Left lobe of liver (tissue), 2 donors: ENCODE results near the gene EDC4. TPM values are rescaled to one million over a fixed set of nuclear protein-coding genes. Genes with fewer than 3 reads are reported as not detected.
A peak's percentile ranks its signal among the peaks of the same experiment; 100 is the strongest.

Source experiments
- ATAC-seq: fragments of 200-7000 bp; cut with Tn5 transposase; one replicate; pipeline ENCODE4 v1.9.1; 2020; ENCODE audit warnings: mild to moderate bottlenecking, moderate library complexity
- DNase-seq: peaks from one replicate; pipeline ENCODE4 v3.0.0-alpha.2; 2020; ENCODE audit warnings: low spot score
- total RNA-seq: library from RNA; stranded (reverse); gene quantifications from one replicate; pipeline ENCODE4 v1.2.1, GENCODE V29; 2021
- donor health status: DM: no; HTN: no; CAD: no; lungs with moderate emphysema.
- donor health status: DM: no; HTN: yes; CAD: no.

EDC4 gene
- total RNA-seq, 1 donor from 2014 or later, result 22.1 TPM

DNA sequence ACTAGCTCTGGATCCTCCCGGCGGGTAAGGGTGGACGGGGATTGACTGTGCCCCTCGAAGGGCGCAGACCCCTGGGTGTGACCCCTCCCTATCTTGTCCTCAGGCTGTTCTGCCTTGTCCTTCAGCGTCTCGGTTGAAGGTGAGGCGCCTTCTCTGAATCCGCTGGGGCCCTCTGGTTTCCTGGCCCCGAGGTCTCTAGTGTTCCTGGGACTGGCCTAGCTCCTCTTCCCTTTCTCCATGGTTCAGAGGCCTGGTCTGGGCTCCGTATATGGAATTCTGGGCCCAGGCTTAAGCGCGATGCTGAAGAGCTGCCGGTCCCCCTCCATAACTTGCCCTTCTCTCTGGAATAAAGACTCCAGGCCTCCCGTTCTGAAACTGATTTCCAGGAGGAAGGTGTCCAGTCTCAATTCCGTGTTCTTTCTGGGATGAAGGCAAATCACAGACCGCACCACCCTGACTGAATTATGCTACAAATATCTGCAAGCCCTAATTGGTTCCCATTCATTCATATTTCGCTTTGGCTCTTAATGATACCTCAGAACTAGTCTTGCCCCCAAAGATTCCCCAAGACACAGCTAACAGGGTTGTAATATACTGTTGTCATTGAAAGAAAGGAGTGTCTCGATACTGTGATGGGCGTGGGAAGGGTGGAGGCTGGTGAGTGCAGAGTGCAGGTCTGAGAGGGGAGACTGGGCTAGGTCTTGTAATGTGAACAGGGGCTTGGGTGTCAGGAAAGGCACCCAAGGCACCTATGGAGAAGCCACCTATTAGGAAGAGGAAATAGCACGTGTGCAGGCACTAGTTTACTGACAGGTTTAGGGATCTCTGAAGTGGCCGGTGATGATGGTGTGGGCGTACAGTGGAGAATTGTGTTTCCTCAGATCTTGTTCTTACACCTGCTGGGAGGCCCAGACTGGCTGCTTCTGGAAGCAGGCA is 851 bp downstream of the EDC4 start:
- DNase-seq, result no peak
- ATAC-seq, result peak; percentile 11

DNA sequence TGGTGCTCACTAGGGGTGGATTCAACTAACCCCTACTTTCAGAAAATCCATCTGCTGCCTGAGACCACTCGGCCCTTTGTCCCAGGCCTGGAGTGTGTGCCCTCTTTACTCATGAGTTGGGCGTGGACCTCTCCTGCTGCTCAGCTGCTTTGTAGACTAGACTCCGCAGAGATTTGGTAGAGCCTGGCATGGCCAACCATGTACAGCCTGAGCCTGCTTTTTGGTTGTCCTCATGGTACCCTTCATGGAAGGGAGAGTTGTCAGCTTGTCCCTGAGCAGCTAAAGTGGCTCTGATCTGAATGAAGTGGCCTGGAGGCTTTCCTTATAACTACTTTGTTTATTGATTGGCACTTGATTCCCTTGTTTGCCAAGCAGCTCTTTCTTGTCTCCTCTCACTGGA is 1.5 kb downstream of the EDC4 start:
- no peak for ATAC-seq

DNA sequence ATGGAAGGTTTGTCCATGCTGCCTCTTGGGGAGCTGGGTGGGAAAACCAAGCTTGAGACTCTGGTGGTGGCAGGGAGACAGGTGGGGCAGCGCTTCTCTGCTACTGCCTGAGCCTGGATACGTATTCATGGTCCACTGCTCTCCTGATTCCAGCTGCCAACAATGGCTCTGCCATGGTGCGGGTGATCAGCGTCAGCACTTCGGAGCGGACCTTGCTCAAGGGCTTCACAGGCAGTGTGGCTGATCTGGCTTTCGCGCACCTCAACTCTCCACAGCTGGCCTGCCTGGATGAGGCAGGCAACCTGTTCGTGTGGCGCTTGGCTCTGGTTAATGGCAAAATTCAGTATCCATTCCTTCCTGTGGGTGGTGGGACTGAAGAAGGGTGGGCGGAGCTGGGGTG is 4.2 kb downstream of the EDC4 start:
- ATAC-seq (no peak), DNase-seq (no peak)

More for the DNA sequence above, 1.5 kb downstream of the EDC4 start:
- DNase-seq, result no peak

DNA sequence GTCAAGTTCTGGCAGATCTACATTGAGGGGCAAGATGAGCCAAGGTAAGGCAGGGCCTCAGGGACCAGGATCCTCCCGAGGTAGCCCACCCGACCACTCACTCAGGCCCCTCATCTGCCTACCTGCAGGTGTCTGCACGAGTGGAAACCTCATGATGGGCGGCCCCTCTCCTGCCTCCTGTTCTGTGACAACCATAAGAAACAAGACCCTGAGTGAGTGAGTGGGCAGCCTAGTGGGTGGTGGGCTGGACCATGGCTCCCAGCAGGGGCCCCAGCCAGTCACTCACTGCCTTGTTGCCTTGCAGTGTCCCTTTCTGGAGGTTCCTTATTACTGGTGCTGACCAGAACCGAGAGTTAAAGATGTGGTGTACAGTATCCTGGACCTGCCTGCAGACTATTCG is 5.4 kb downstream of the EDC4 start:
- ATAC-seq, result no peak
- DNase-seq, result no peak

DNA sequence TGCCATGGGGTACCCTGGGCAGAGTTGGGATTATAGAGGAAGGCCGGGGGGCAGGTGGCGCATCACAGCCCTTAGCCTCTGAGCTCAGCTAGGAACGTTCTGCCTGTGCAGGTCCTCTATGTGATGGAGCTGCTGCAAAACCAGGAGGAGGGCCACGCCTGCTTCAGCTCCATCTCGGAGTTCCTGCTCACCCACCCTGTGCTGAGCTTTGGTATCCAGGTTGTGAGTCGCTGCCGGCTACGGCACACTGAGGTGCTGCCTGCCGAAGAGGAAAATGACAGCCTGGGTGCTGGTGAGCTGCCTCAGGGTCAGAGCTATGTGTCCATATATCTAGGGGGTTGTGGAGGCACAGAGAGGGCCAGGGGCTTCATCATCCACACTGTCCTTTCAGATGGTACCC is 6.0 kb downstream of the EDC4 start:
- ATAC-seq (no peak), DNase-seq (no peak)

DNA sequence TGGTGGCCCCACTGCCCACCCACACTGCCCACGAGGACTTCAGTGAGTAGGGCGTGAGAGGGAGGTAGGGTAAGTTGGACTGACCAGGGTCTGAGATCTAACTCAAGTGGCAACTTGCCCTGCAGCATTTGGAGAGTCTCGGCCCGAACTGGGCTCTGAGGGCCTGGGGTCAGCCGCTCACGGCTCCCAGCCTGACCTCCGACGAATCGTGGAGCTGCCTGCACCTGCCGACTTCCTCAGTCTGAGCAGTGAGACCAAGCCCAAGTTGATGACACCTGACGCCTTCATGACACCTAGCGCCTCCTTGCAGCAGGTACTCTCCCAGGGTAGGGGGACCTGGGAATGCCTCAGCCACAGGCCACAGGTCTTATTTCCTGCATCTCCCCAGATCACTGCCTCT is 6.6 kb downstream of the EDC4 start:
- ATAC-seq (no peak), DNase-seq (no peak)

DNA sequence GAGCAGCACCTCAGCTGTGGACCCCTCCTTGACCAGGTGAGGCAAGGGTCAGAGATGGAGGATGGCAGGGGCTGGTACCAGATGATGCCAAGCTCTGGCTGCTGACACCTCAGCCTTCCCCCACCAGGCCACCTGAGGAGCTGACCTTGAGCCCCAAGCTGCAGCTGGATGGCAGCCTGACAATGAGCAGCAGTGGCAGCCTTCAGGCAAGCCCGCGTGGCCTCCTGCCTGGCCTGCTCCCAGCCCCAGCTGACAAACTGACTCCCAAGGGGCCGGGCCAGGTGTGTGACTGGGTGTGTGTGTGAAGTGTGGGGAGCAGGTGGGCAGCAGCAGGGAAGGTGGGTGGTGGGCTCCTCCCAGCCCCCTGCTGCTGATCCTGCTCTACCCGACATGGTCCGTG is 7.1 kb downstream of the EDC4 start:
- DNase-seq (no peak), ATAC-seq (no peak)

DNA sequence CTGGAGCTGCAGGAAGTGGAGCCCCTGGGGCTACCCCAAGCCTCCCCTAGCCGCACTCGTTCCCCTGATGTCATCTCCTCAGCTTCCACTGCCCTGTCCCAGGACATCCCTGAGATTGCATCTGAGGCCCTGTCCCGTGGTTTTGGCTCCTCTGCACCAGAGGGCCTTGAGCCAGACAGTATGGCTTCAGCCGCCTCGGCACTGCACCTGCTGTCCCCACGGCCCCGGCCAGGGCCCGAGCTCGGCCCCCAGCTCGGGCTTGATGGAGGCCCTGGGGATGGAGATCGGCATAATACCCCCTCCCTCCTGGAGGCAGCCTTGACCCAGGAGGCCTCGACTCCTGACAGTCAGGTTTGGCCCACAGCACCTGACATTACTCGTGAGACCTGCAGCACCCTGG is 7.7 kb downstream of the EDC4 start:
- no peak for ATAC-seq
- no peak for DNase-seq

DNA sequence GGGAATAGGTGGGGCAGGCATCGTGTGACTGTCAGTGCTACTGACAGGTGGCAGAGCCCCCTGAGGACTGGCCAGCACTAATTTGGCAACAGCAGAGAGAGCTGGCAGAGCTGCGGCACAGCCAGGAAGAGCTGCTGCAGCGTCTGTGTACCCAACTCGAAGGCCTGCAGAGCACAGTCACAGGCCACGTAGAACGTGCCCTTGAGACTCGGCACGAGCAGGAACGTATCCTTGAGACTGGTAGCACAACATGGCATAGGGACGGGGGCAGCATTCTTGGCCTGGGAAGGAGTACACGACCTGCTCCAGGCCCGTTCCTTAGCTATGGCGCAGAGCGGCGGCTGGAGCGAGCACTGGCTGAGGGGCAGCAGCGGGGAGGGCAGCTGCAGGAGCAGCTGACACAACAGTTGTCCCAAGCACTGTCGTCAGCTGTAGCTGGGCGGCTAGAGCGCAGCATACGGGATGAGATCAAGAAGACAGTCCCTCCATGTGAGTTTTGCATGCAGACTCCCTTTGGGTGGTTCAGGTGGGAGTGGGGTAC is 8.8 kb downstream of the EDC4 start:
- no peak for DNase-seq
- no peak for ATAC-seq

DNA sequence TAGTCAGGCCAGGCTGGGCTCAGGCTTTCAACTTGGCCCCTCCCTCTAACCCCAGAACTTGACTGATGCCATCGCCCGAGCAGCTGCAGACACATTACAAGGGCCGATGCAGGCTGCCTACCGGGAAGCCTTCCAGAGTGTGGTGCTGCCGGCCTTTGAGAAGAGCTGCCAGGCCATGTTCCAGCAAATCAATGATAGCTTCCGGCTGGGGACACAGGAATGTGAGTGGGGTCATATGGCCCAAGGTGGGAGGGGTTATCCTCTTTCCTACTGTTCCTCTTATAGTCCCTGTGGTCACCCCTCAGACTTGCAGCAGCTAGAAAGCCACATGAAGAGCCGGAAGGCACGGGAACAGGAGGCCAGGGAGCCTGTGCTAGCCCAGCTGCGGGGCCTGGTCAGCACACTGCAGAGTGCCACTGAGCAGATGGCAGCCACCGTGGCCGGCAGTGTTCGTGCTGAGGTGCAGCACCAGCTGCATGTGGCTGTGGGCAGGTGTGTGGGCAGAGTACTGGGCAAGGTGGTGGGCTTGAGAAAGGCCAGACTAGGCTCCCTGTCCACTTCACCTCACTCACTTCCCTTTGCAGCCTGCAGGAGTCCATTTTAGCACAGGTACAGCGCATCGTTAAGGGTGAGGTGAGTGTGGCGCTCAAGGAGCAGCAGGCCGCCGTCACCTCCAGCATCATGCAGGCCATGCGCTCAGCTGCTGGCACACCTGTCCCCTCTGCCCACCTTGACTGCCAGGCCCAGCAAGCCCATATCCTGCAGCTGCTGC is 9.7 kb downstream of the EDC4 start:
- DNase-seq, result peak; percentile 61
- ATAC-seq, result peak; percentile 38

DNA sequence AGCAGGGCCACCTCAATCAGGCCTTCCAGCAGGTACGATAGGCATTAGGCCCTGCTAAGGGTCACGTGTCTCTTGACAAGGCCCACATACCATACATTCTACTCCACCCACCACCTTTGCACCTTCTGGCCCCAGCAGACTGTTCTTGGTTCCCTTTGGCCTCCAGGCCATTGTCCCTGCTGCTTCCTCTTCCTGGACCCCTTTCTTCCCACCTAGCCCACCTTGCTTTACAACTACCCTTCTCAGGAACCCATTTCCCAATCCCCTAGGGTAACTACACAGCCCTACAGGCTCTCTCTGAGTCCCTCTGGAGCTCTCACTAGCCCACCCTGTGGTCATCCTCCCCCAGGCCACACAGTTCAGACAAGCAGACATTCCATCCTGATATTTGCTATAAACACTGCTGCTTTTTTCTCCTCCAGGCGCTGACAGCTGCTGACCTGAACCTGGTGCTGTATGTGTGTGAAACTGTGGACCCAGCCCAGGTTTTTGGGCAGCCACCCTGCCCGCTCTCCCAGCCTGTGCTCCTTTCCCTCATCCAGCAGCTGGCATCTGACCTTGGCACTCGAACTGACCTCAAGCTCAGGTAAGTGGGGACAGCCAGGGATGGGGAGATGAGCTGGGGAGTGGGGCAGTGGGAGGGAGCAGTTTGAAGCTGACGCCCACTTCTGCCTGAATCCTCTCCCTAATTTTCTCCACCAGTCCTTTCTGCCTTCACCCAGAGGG is 10.5 kb downstream of the EDC4 start:
- DNase-seq (no peak), ATAC-seq (no peak)

DNA sequence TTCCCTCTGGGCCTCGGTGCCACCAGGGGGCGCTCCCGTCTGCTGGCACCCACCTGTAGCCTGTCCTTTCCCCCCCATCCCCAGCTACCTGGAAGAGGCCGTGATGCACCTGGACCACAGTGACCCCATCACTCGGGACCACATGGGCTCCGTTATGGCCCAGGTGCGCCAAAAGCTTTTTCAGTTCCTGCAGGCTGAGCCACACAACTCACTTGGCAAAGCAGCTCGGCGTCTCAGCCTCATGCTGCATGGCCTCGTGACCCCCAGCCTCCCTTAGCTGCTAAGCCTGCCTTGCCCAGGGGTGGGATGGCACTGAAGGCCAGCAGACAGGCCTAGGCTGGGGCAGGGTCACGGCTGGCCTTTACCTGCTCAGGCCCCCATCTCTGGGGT is 11.0 kb downstream of the EDC4 start:
- ATAC-seq, result peak; percentile 76

DNA sequence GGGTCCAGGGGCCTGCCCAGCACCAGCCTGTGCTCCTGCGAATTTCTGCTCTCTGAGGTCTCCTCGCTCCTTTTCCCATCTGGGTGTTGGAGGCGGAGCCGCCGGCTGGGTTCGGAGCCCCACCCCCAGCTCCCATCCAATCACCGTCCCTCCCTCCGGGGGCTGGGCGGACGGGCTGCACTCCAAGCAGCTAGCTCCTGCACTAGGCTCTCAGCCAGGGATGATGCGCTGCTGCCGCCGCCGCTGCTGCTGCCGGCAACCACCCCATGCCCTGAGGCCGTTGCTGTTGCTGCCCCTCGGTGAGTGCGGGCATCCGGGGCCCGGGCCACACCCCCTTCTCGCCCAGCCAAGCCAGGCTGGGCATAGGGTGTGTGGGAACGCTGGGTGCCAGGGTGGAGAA is 11.8 kb downstream of the EDC4 start, which contains the start of gene NRN1L:
TSS of gene NRN1L (plus strand) at position 202 of the 400 bp plus-strand sequence. CDS start at position 221, 19 bp downstream.
- peak; percentile 94 for ATAC-seq
- DNase-seq, result peak; percentile 93

More for the DNA sequence above, 11.0 kb downstream of the EDC4 start:
- DNase-seq, result peak; percentile 71

DNA sequence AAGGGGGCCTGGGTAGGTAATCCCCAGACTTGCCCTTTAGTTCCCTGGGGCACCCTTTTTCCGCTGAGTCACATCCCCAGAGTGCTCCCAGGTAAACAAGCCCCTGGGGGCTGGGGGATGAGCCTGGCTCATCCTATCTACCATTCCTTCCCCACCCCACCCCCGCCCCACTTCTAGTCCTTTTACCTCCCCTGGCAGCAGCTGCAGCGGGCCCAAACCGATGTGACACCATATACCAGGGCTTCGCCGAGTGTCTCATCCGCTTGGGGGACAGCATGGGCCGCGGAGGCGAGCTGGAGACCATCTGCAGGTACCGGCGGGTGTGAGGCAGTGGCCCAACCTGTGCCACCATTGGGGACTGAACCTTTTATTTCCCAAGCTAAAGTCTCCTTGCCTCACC is 12.7 kb downstream of the EDC4 start:
- no peak for DNase-seq
- no peak for ATAC-seq

DNA sequence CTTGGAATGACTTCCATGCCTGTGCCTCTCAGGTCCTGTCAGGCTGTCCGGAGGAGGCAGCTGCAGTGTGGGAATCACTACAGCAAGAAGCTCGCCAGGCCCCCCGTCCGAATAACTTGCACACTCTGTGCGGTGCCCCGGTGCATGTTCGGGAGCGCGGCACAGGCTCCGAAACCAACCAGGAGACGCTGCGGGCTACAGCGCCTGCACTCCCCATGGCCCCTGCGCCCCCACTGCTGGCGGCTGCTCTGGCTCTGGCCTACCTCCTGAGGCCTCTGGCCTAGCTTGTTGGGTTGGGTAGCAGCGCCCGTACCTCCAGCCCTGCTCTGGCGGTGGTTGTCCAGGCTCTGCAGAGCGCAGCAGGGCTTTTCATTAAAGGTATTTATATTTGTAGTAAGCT is 13.1 kb downstream of the EDC4 start:
- no peak for ATAC-seq
- DNase-seq, result no peak

DNA sequence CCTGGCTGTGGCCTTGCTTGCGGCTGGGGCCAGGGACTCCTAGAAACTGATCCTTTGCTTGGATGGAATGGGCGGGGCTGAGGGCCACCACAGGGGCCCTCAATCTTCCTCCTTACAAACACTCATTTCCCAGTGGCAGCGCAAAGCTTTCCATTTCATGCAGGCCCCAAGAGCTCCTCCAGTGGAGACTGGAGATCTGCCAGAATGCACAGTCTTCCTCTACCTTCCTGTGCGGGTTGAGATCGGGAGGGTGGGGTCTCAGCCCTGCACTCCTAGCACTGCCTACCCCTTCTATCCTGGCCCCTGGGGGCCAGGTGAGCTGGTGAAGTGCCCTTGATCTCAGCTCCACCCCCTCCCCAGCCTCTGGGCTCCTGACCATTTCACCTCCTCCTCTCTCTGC is 13.5 kb downstream of the EDC4 start:
- ATAC-seq (no peak), DNase-seq (no peak)

DNA sequence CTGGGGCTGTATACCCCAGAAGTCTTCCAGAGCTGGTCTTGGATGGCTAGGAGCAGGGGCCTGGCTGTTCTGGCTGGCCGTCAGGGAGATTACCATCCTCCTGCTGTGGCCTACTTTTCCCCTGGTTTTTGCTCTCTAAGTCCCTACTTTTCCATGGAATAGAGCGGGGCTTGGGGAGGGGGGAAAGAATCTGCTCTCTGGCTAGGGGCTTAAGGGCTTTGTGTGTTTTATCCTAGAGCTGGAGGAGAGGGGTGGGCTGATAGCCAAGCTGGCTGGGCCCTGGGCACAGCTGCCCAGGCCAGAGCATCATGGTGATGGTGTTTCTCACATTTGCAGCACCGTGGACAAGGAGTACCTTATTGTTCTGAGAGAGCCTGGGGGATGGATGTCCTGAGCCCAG is 15.5 kb downstream of the EDC4 start:
- no peak for DNase-seq
- ATAC-seq, result no peak

DNA sequence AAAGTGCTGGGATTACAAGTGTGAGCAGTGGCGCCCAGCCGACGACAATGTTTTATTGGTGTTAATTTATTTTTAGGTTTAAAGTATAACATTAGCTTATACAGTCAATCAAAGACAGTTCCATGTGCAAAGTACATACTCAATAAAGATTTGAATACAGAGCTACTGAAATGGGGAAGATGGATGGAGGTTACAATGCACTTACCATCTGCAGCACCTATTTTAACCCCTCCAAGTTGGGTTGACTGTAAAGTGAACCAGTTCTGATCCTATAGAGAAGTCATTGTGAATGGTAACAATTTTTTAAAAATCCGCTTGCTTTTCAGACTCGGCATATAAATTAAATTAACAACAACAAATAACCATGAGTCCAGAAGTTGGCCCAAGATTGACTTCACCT is 19.5 kb downstream of the EDC4 start:
- no peak for DNase-seq
- ATAC-seq, result no peak

DNA sequence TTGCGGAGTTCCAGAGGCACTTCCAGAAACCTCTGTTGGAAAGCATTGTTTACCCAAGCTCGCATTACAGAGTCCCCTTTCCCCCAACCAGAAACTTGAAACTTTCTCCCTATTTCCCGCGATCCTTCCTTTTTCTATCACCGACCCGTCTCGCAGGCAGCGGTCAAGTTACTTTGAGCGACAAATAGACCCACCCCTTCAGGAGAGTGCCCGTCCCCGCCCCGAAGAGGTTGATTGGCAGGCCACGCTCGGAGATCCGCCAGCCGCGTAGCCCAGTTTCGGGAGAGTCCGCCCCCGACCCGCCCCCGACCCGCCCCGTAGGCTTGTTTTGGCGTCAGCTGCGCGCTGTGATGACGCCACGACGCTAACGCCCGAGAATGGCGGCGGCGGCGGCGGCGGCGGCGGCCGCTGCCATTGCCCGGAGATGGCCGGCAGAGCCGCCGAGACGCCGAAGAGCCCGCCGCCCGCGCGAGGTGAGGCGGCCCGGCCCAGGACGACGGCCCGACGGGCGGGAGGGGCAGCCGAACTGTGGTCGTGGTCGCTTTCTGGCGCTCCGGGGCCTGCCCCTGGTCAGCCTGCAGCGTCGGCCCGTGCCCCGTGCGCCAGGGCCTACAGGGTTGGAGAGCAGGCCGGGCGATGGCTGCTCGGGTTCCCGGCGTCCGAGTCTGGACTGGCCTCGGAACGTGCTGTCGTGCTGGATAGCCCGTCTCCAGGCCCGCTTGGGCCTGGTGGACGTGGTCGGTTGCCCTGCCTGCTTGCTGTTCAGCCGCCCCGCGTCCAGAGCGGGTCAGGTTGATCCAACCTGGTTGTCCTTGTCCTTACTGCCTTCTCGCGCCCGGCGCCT is 20.3 kb downstream of the EDC4 start, which contains the start of gene PSKH1:
TSS of gene PSKH1 (plus strand) at position 356 of the 844 bp plus-strand sequence. CDS start 15,496 bp downstream, outside the sequence.
- peak; percentile 98 for ATAC-seq
- peak; percentile 97 for DNase-seq
